ENCODE results near the gene EFHC2. TPM values are rescaled to one million over a fixed set of nuclear protein-coding genes. Genes with fewer than 3 reads are reported as not detected.
A peak's percentile ranks its signal among the peaks of the same experiment; 100 is the strongest.

Gene EFHC2
- total RNA-seq, 1 experiment from 2014 or later: 1.1 TPM

DNA sequence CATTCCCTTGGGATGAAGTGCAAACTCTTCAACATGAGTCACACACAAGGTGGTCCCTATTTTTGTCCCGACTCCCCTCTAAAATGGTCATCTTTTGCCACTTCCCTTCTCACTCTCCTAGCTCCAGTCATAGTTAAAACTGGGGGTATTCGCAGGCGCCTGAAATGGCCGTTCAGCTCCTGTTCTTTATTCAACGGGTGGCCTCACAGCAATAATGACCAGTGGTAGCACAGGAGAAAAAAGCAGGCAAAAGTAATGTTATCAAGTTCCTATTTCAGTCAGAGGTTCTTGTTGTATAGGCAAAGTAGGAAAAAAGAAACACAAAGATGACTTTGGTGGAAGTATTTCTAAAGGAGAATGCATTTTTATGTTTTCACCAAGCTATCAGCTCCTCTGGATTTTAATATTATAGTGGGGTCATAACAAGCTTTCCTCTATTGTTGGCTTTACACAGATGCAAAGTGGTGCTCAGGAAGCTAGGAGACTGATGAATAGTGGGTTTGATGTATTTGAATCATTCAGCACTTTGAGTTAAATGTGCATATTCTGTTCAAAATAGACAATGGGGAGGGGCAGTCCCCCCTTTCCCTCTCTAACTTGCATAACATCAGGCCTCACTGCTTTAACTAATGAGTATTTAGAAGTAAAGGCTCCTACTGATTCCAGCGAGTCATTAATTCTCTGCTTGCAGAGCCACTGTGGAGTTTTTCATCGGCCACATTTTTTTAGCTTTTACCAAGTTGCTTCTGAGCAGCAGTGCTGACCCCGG is 199.1 kb downstream of the EFHC2 start:
- Histone ChIP-seq H3K27ac (ENCODE audit: insufficient read length, low read depth, low read length) (no peak overlapping the region), H3K23ac (ENCODE audit: insufficient read length, low read depth, low read length) (no peak overlapping the region), H3K9ac (ENCODE audit: extremely low read depth, insufficient read length, low read length) (no peak overlapping the region), H3K4ac (ENCODE audit: low read depth, low read length) (no peak overlapping the region), H3K79me2 (ENCODE audit: insufficient read depth, low read length) (no peaks in the 10 kb centered on the region), H3K9me3 (ENCODE audit: control insufficient read depth, low read depth, low read length) (peaks cover 21% of the 10 kb centered on the region), H4K20me1 (ENCODE audit: control insufficient read depth, insufficient read depth, insufficient read length) (no peaks in the 10 kb centered on the region), H2BK12ac (ENCODE audit: insufficient read length, low read depth, low read length) (no peak overlapping the region), H3K27me3 (ENCODE audit: insufficient read depth, low read length) (no peaks in the 10 kb centered on the region), H3K4me2 (ENCODE audit: insufficient read depth, insufficient read length, low read length) (no peak overlapping the region), H2AFZ (ENCODE audit: low read length) (no peak overlapping the region), H3T11ph (ENCODE audit: low read length) (no peak overlapping the region), H3K18ac (ENCODE audit: insufficient read length, low read depth, low read length) (no peak overlapping the region), H2BK120ac (ENCODE audit: low read depth, low read length, poor library complexity, severe bottlenecking) (no peak overlapping the region), H2BK15ac (ENCODE audit: low read depth, low read length) (no peak overlapping the region), H3K4me1 (ENCODE audit: insufficient read depth, low read length) (peaks cover 6% of the 10 kb centered on the region; the same call in 1 of the 2 replicates), H4K5ac (ENCODE audit: insufficient read length, low read depth, low read length) (no peak overlapping the region), H2BK20ac (ENCODE audit: low read depth, low read length, poor library complexity, severe bottlenecking) (no peak overlapping the region), H4K91ac (ENCODE audit: insufficient read length, low read depth, low read length) (no peak overlapping the region), H3K14ac (ENCODE audit: insufficient read depth, low read length) (no peak overlapping the region), H3K56ac (ENCODE audit: insufficient read length, low read depth, low read length) (no peak overlapping the region), H3K79me1 (ENCODE audit: insufficient read depth, low read depth, low read length, poor library complexity, severe bottlenecking) (no peaks in the 10 kb centered on the region), H4K8ac (replicated peaks; ENCODE audit: insufficient read length, low read depth, low read length) (no peak overlapping the region), H3K23me2 (ENCODE audit: insufficient read length, low read depth, low read length, poor library complexity, severe bottlenecking) (no peaks in the 10 kb centered on the region), H2BK5ac (ENCODE audit: insufficient read length, low read length) (no peak overlapping the region), H2AK5ac (ENCODE audit: insufficient read length, low read length) (no peak overlapping the region)
- Mint-ChIP-seq H3K9me3 (peaks cover 52 to 59% of the 10 kb centered on the region in 2 experiments), H3K27ac (peak overlapping the region in 2 of 3 experiments; percentile 1 to 87; a peak in 4 of 7 replicates), H3K27me3 (ENCODE audit: low read depth) (no peaks in the 10 kb centered on the region; the same call in 1 of the 2 replicates), H3K4me1 (peaks cover 24 to 38% of the 10 kb centered on the region in 2 experiments), H3K4me3 (no peak overlapping the region), H3K36me3 (ENCODE audit: insufficient read depth in 1 of 3, low read depth in 3 of 3) (peaks cover 0 to 8% (median under 1%) of the 10 kb centered on the region in 3 experiments; a peak in 2 of 7 replicates)
- TF ChIP-seq CTCF (conservative IDR thresholded peaks at IDR 0.05): no peak
- DNase-seq: no peak
- no CpG with 5 or more reads among the region's 8 CpGs for WGBS (ENCODE audit: extremely low coverage, insufficient read length, low lambda C conversion rate)
